Sigmoid colon (tissue), 4 donors: ENCODE measurements around the gene MYLK.

Experiments used
- EP300 ChIP-seq, 4 donors: sonication (generic); formaldehyde crosslinking; IDR thresholded peaks; one replicate each; pipeline ENCODE4 v1.6.1; 2017; ENCODE audit warnings: antibody characterized with exemption in 4 of 4
- POLR2A ChIP-seq, 2 donors: fragments of 450-650 bp; IDR thresholded peaks; one replicate each; pipeline ENCODE4 v1.6.1; 2016; ENCODE audit warnings: antibody characterized with exemption in 2 of 2, mild to moderate bottlenecking in 2 of 2, moderate library complexity in 2 of 2
- POLR2AphosphoS5 ChIP-seq, 4 donors: sonication (generic); formaldehyde crosslinking; IDR thresholded peaks; one replicate each; pipeline ENCODE4 v1.6.1; 2017; ENCODE audit warnings: antibody characterized with exemption in 4 of 4
- TF ChIP-seq, protein P1 (sequence below), 4 experiments: fragments of 450-650 bp in 3 of 4; fragments of 200-600 bp in 1 of 4; IDR thresholded peaks; one replicate each; pipeline ENCODE4 v1.5.1; 2016 to 2019; ENCODE audit warnings: antibody characterized with exemption in 4 of 4, mild to moderate bottlenecking in 3 of 4, moderate library complexity in 2 of 4

- TF ChIP-seq, protein P1, sequence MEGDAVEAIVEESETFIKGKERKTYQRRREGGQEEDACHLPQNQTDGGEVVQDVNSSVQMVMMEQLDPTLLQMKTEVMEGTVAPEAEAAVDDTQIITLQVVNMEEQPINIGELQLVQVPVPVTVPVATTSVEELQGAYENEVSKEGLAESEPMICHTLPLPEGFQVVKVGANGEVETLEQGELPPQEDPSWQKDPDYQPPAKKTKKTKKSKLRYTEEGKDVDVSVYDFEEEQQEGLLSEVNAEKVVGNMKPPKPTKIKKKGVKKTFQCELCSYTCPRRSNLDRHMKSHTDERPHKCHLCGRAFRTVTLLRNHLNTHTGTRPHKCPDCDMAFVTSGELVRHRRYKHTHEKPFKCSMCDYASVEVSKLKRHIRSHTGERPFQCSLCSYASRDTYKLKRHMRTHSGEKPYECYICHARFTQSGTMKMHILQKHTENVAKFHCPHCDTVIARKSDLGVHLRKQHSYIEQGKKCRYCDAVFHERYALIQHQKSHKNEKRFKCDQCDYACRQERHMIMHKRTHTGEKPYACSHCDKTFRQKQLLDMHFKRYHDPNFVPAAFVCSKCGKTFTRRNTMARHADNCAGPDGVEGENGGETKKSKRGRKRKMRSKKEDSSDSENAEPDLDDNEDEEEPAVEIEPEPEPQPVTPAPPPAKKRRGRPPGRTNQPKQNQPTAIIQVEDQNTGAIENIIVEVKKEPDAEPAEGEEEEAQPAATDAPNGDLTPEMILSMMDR (IDR thresholded peaks at IDR 0.05): no peak
- no peak for TF ChIP-seq POLR2A (IDR thresholded peaks at IDR 0.05)
- no peak for TF ChIP-seq EP300 (IDR thresholded peaks at IDR 0.05)
- TF ChIP-seq POLR2AphosphoS5 (IDR thresholded peaks at IDR 0.05): no peak
Measured at GRCh38 chr3:123595396-123596180, 288.5 kb downstream of the MYLK start.
